GM23338 (cell line): ENCODE measurements around the gene PUM2. TPM values are rescaled to one million over a fixed set of nuclear protein-coding genes. Genes with fewer than 3 reads are reported as not detected.

Experiments used
- ATAC-seq: fragments of 200-7000 bp; cut with Tn5 transposase; 3 replicates; pipeline ENCODE4 v1.9.1; 2020
- DNase-seq: peaks from one replicate; pipeline ENCODE4 v3.0.0-alpha.2; 2015; ENCODE audit warnings: low spot score
- H2AFZ ChIP-seq: fragments of 200-600 bp; sonication (generic); 2 replicates; pipeline ENCODE4 v1.8.0; 2016; ENCODE audit warnings: antibody characterized with exemption, mild to moderate bottlenecking, moderate library complexity
- H3F3A ChIP-seq: fragments of 200-600 bp; sonication (generic); replicated peaks from 2 replicates; pipeline ENCODE4 v1.8.0; 2017; ENCODE audit warnings: antibody characterized with exemption, mixed run types, low read depth
- H3K27ac ChIP-seq: fragments of 200-600 bp; sonication (generic); 2 replicates; pipeline ENCODE4 v1.6.1; 2016; ENCODE audit warnings: low read depth
- H3K27me3 ChIP-seq: fragments of 200-600 bp; sonication (generic); 2 replicates; pipeline ENCODE4 v1.8.0; 2016; ENCODE audit warnings: mild to moderate bottlenecking, mixed run types, moderate library complexity; ENCODE audit not compliant: insufficient read depth
- H3K36me3 ChIP-seq: fragments of 200-600 bp; sonication (generic); 2 replicates; pipeline ENCODE4 v1.8.0; 2016; ENCODE audit warnings: mild to moderate bottlenecking; ENCODE audit not compliant: insufficient read depth
- H3K4me1 ChIP-seq: fragments of 200-600 bp; sonication (generic); 2 replicates; pipeline ENCODE4 v1.8.0; 2016; ENCODE audit warnings: mild to moderate bottlenecking, moderate library complexity; ENCODE audit not compliant: insufficient read depth
- H3K4me2 ChIP-seq: fragments of 200-600 bp; sonication (generic); 2 replicates; pipeline ENCODE4 v1.7.1; 2017; ENCODE audit warnings: mixed run types
- H3K4me3 ChIP-seq: fragments of 200-600 bp; sonication (generic); 2 replicates; pipeline ENCODE4 v1.6.1; 2016; ENCODE audit warnings: mixed run types
- H3K79me2 ChIP-seq: fragments of 200-600 bp; sonication (generic); replicated peaks from 2 replicates; pipeline ENCODE4 v1.8.0; 2017; ENCODE audit warnings: mild to moderate bottlenecking; ENCODE audit not compliant: insufficient read depth
- H3K9me2 ChIP-seq: fragments of 200-600 bp; sonication (generic); 2 replicates; pipeline ENCODE4 v1.8.0; 2017; ENCODE audit not compliant: insufficient read depth
- H4K20me1 ChIP-seq: fragments of 200-600 bp; sonication (generic); replicated peaks from 2 replicates; pipeline ENCODE4 v1.8.0; 2017; ENCODE audit warnings: mild to moderate bottlenecking; ENCODE audit not compliant: insufficient read depth
- H3K27ac Mint-ChIP-seq: 2 replicates; pipeline ENCODE4 v1.8.0; 2020; ENCODE audit warnings: inconsistent platforms, mild to moderate bottlenecking, moderate library complexity, mixed read lengths
- H3K27me3 Mint-ChIP-seq: 3 replicates; pipeline ENCODE4 v1.8.0; 2022; ENCODE audit warnings: low read depth, mild to moderate bottlenecking, moderate library complexity, mixed read lengths, inconsistent platforms; ENCODE audit not compliant: insufficient read depth, poor library complexity
- H3K36me3 Mint-ChIP-seq: 3 replicates; pipeline ENCODE4 v1.8.0; 2021; ENCODE audit warnings: low read depth, mild to moderate bottlenecking, inconsistent platforms, moderate library complexity, mixed read lengths
- H3K4me1 Mint-ChIP-seq: 3 replicates; pipeline ENCODE4 v1.8.0; 2020; ENCODE audit warnings: mild to moderate bottlenecking, inconsistent platforms, mixed read lengths
- H3K4me3 Mint-ChIP-seq: 3 replicates; pipeline ENCODE4 v1.8.0; 2021; ENCODE audit warnings: moderate library complexity, mild to moderate bottlenecking, inconsistent platforms, mixed read lengths
- H3K9me3 Mint-ChIP-seq: 3 replicates; pipeline ENCODE4 v1.8.0; 2020; ENCODE audit warnings: moderate library complexity, mild to moderate bottlenecking, inconsistent platforms, mixed read lengths
- CTCF ChIP-seq, 2 experiments: fragments of 200-600 bp in 1 of 2; sonication (generic) in 1 of 2; conservative IDR thresholded peaks; 2 replicates each; pipeline versions ENCODE4 v1.5.1 to v1.6.1; 2016 to 2017; ENCODE audit warnings: antibody characterized with exemption in 2 of 2, low read depth in 2 of 2, mild to moderate bottlenecking in 2 of 2, moderate library complexity in 1 of 2
- ETS1 ChIP-seq: IDR thresholded peaks from 2 replicates; pipeline ENCODE4 v1.6.1; 2016; ENCODE audit warnings: antibody characterized with exemption
- EZH2 ChIP-seq: fragments of 200-600 bp; sonication (generic); IDR thresholded peaks from one replicate; pipeline ENCODE4 v1.8.0; 2017; ENCODE audit warnings: antibody characterized with exemption, mild to moderate bottlenecking, low read depth; ENCODE audit not compliant: unreplicated experiment
- EZH2phosphoT487 ChIP-seq: fragments of 200-600 bp; sonication (generic); IDR thresholded peaks from one replicate; pipeline ENCODE4 v1.8.1; 2018; ENCODE audit warnings: antibody characterized with exemption; ENCODE audit not compliant: unreplicated experiment
- JUNB ChIP-seq: IDR thresholded peaks from one replicate; pipeline ENCODE4 v1.6.1; 2016; ENCODE audit warnings: antibody characterized with exemption; ENCODE audit not compliant: unreplicated experiment
- NANOG ChIP-seq: IDR thresholded peaks from 2 replicates; pipeline ENCODE4 v1.6.1; 2016; ENCODE audit warnings: antibody characterized with exemption, borderline replicate concordance
- POLR2AphosphoS5 ChIP-seq: IDR thresholded peaks from 2 replicates; pipeline ENCODE4 v1.6.1; 2016; ENCODE audit warnings: antibody characterized with exemption, low read depth
- STAT1 ChIP-seq: IDR thresholded peaks from one replicate; pipeline ENCODE4 v1.6.1; 2016; ENCODE audit warnings: antibody characterized with exemption; ENCODE audit not compliant: unreplicated experiment
- ZNF114 ChIP-seq: fragments of 250-450 bp; sonication (Bioruptor Pico); IDR thresholded peaks from 2 replicates; pipeline ENCODE4 v1.5.0; 2020; ENCODE audit warnings: mild to moderate bottlenecking, moderate library complexity
- ZNF331 ChIP-seq: fragments of 250-450 bp; sonication (Bioruptor Pico); IDR thresholded peaks from 2 replicates; pipeline ENCODE4 v1.5.0; 2020; ENCODE audit warnings: low read depth, mild to moderate bottlenecking, moderate library complexity
- polyA plus RNA-seq: library from polyadenylated mRNA; unstranded; fragments of >200 nt; fragmentation: Nextera tagmentation; extraction: Ambion mirVana; gene quantifications from 2 replicates; pipeline ENCODE4 v1.2.1, GENCODE V29; 2016
- total RNA-seq: library from RNA; depleted of rRNA; stranded (reverse); fragments of >200 nt; shearing (Covaris generic); gene quantifications from 2 replicates; pipeline ENCODE4 v1.2.3, GENCODE V29; 2014
- TF ChIP-seq, protein P1 (sequence below): IDR thresholded peaks from one replicate; pipeline ENCODE4 v1.6.1; 2018; ENCODE audit warnings: antibody characterized with exemption; ENCODE audit not compliant: unreplicated experiment

Gene PUM2
- total and polyA plus RNA-seq, 2 experiments from 2014 or later = 29.9 to 94.1 TPM

- TF ChIP-seq, protein P1, sequence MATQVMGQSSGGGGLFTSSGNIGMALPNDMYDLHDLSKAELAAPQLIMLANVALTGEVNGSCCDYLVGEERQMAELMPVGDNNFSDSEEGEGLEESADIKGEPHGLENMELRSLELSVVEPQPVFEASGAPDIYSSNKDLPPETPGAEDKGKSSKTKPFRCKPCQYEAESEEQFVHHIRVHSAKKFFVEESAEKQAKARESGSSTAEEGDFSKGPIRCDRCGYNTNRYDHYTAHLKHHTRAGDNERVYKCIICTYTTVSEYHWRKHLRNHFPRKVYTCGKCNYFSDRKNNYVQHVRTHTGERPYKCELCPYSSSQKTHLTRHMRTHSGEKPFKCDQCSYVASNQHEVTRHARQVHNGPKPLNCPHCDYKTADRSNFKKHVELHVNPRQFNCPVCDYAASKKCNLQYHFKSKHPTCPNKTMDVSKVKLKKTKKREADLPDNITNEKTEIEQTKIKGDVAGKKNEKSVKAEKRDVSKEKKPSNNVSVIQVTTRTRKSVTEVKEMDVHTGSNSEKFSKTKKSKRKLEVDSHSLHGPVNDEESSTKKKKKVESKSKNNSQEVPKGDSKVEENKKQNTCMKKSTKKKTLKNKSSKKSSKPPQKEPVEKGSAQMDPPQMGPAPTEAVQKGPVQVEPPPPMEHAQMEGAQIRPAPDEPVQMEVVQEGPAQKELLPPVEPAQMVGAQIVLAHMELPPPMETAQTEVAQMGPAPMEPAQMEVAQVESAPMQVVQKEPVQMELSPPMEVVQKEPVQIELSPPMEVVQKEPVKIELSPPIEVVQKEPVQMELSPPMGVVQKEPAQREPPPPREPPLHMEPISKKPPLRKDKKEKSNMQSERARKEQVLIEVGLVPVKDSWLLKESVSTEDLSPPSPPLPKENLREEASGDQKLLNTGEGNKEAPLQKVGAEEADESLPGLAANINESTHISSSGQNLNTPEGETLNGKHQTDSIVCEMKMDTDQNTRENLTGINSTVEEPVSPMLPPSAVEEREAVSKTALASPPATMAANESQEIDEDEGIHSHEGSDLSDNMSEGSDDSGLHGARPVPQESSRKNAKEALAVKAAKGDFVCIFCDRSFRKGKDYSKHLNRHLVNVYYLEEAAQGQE = no peak
- no peak for TF ChIP-seq POLR2AphosphoS5
- 0 out of 4 replicates have a peak, but pooled peaks of 1 of the 2 experiments have one; percentile 2 for TF ChIP-seq CTCF (conservative IDR thresholded peaks at IDR 0.05; ENCODE audit: low read depth in 2 of 2)
These were observed 127.1 kb downstream of the PUM2 start (continued) for GRCh38 chr2:20223407-20224163.

DNA sequence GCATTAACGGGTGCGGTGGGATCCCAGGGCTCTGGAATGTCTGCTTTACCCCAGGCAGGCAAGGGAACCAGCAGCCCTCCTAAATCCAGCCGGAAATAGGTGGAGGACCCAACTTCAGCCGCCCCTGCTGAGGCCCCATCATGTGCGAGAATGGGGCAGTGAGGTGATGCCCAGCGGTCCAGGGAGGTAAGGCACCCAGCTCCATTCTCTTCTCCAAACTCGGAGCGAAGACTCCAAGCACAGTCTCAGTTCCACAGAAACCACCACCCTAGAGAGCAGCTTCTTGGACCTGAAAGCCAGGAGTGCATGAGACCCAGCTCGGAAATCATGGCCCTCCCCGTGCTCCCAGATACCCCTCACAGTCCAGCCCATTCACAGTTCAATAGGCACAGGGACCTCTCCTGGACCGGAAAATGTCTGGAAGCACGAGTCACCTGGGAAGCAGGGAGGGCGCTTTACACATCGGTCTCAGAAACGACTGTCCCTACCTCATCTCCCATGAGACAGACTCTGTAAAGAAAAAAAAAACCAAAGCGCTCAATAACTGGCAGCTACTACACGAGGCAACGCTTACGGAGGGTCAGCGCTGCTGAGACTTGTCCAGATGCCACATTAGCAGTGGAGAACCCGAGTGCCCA lies 127.8 kb downstream of the PUM2 start:
- Mint-ChIP-seq H3K9me3 (peaks cover 3% of the 10 kb centered on the region; the same call in 1 of the 3 replicates), H3K36me3 (peaks cover 16% of the 10 kb centered on the region; the same call in 2 of the 3 replicates), H3K27ac (no peak overlapping the region), H3K4me1 (peaks cover 33% of the 10 kb centered on the region), H3K4me3 (peak overlapping the region; percentile 76), H3K27me3 (peaks cover 18% of the 10 kb centered on the region)
- Histone ChIP-seq H3K4me2 (peak overlapping the region; percentile 94), H2AFZ (no peak overlapping the region), H3K9me2 (no peaks in the 10 kb centered on the region), H4K20me1 (peaks cover 5% of the 10 kb centered on the region), H3K27me3 (peaks cover 5% of the 10 kb centered on the region; the same call in 1 of the 2 replicates), H3K4me1 (peaks cover 21% of the 10 kb centered on the region), H3F3A (peaks cover 12% of the 10 kb centered on the region), H3K27ac (no peak overlapping the region), H3K4me3 (peak overlapping the region; percentile 85), H3K36me3 (no peaks in the 10 kb centered on the region), H3K79me2 (peaks cover 52% of the 10 kb centered on the region)
- DNase-seq (no peak), ATAC-seq (no peak)
- no peak for TF ChIP-seq NANOG
- TF ChIP-seq CTCF (conservative IDR thresholded peaks at IDR 0.05; ENCODE audit: low read depth in 2 of 2) = no peak
- TF ChIP-seq POLR2AphosphoS5 = no peak
- no peak for TF ChIP-seq ZNF331
- no peak for TF ChIP-seq EZH2phosphoT487
- no peak; the same call in 1 of the 2 replicates for TF ChIP-seq ETS1
- no peak for TF ChIP-seq STAT1
- TF ChIP-seq, protein P1 = no peak
- TF ChIP-seq EZH2 = no peak
- TF ChIP-seq JUNB = no peak
- no peak for TF ChIP-seq ZNF114 (CRISPR knock-in tag)
